ENCODE results near the gene VSTM5. TPM values are rescaled to one million over a fixed set of nuclear protein-coding genes. Genes with fewer than 3 reads are reported as not detected.
A peak's percentile ranks its signal among the peaks of the same experiment; 100 is the strongest.
"Not testable (repeated sequence)": the region's sequence is repeated elsewhere in the genome, so short reads cannot be mapped to it uniquely, and the experiment has no call there.

VSTM5 gene
- total RNA-seq, 1 experiment from 2014 or later: not detected

GRCh38 chr11:93775289-93775688, 75.1 kb downstream of the VSTM5 start:
- no peak overlapping the region for H3K9ac ChIP-seq (ENCODE audit: low read length)
- ATAC-seq: peak; percentile 87
- TF ChIP-seq CTCF (IDR thresholded peaks at IDR 0.05 in 2 of 3, conservative IDR thresholded peaks at IDR 0.05 in 1 of 3; ENCODE audit: borderline replicate concordance in 1 of 3, insufficient read depth in 1 of 3, low read depth in 2 of 3, low read length in 2 of 3): peak; percentile 14 to 66 (median 65); a peak in 4 of 6 replicates
- no peak for TF ChIP-seq POLR2A (IDR thresholded peaks at IDR 0.05; ENCODE audit: borderline replicate concordance, extremely low read depth, insufficient read depth, insufficient read length)
- 0 out of 2 replicates have a peak, but pooled peaks have one; percentile 44 for TF ChIP-seq SRF (IDR thresholded peaks at IDR 0.05; ENCODE audit: low read depth)
- no peak for TF ChIP-seq EGR1 (IDR thresholded peaks at IDR 0.05; ENCODE audit: low read depth)
- H3K79me2 ChIP-seq (ENCODE audit: insufficient read depth, low read length): no peaks in the 10 kb centered on the region
- no peaks in the 10 kb centered on the region for H3K9me2 ChIP-seq (ENCODE audit: insufficient read depth)
- H3K36me3 ChIP-seq (ENCODE audit: control insufficient read depth in 1 of 2, insufficient read depth in 2 of 2, low read length in 2 of 2): no peaks in the 10 kb centered on the region
- H3K4me1 ChIP-seq (ENCODE audit: control insufficient read depth in 1 of 2, insufficient read depth in 2 of 2, low read length in 2 of 2): no peaks in the 10 kb centered on the region
- H3K27ac ChIP-seq (ENCODE audit: low read depth, low read length): no peak overlapping the region
- H4K20me1 ChIP-seq (ENCODE audit: insufficient read depth): no peaks in the 10 kb centered on the region
- H3K4me2 ChIP-seq (ENCODE audit: low read length): no peak overlapping the region
- CTCF ChIA-PET: no interaction called here
- no TSS peak for BruUV-seq (replicated peaks)
- RAD21 ChIA-PET (ENCODE audit: low non-redundant PET in 1 of 2, low total read pairs in 2 of 2, uncharacterized antibody in 2 of 2, unreplicated experiment in 2 of 2): no interaction called here
- intact Hi-C loops (cut with micrococcal nuclease): no loop called here
- no peaks in the 10 kb centered on the region for H3K27me3 ChIP-seq (ENCODE audit: insufficient read depth, low read length)
- no peak overlapping the region for H2AFZ ChIP-seq (ENCODE audit: low read depth, low read length, poor library complexity, severe bottlenecking)
- DNase-seq (ENCODE audit: low read depth, low spot score): peak; percentile 18
- no peak overlapping the region for H3K4me3 ChIP-seq (replicated peaks in 1 of 2; ENCODE audit: low read depth in 1 of 2, low read length in 2 of 2)
- POLR2A ChIA-PET: no interaction called here
- H3K9me3 ChIP-seq (ENCODE audit: control insufficient read depth in 1 of 2, insufficient read depth in 1 of 2, low read depth in 1 of 2, low read length in 2 of 2): no peaks in the 10 kb centered on the region

GRCh38 chr11:93774560-93774959, 75.9 kb downstream of the VSTM5 start:
- H2AFZ ChIP-seq (ENCODE audit: low read depth, low read length, poor library complexity, severe bottlenecking); H3K27ac ChIP-seq (ENCODE audit: low read depth, low read length); H3K4me1 ChIP-seq (ENCODE audit: control insufficient read depth in 1 of 2, insufficient read depth in 2 of 2, low read length in 2 of 2); H3K4me2 ChIP-seq (ENCODE audit: low read length); ATAC-seq; POLR2A ChIA-PET; BruUV-seq (replicated peaks); RAD21 ChIA-PET (ENCODE audit: low non-redundant PET in 1 of 2, low total read pairs in 2 of 2, uncharacterized antibody in 2 of 2, unreplicated experiment in 2 of 2); H4K20me1 ChIP-seq (ENCODE audit: insufficient read depth); intact Hi-C loops (cut with micrococcal nuclease); H3K9me3 ChIP-seq (ENCODE audit: control insufficient read depth in 1 of 2, insufficient read depth in 1 of 2, low read depth in 1 of 2, low read length in 2 of 2); H3K9me2 ChIP-seq (ENCODE audit: insufficient read depth); DNase-seq (ENCODE audit: low read depth, low spot score); H3K79me2 ChIP-seq (ENCODE audit: insufficient read depth, low read length); H3K9ac ChIP-seq (ENCODE audit: low read length); H3K27me3 ChIP-seq (ENCODE audit: insufficient read depth, low read length); H3K4me3 ChIP-seq (replicated peaks in 1 of 2; ENCODE audit: low read depth in 1 of 2, low read length in 2 of 2); CTCF ChIA-PET; H3K36me3 ChIP-seq (ENCODE audit: control insufficient read depth in 1 of 2, insufficient read depth in 2 of 2, low read length in 2 of 2): not testable (repeated sequence)

Data from HCT116 (cell line).